ENCODE measurements around the gene MLNR. TPM values are rescaled to one million over a fixed set of nuclear protein-coding genes. Genes with fewer than 3 reads are reported as not detected.

The MLNR gene
- total RNA-seq, 1 donor from 2014 or later, result 0.18 TPM

GRCh38 chr13:49234741-49235140 is 14.6 kb downstream of the MLNR start:
- no peak for TF ChIP-seq CTCF (IDR thresholded peaks at IDR 0.05; ENCODE audit: unreplicated experiment)
- Mint-ChIP-seq H3K4me3 (no peak overlapping the region), H3K27me3 (ENCODE audit: low read depth) (peaks cover 18% of the 10 kb centered on the region), H3K9me3 (no peaks in the 10 kb centered on the region), H3K4me1 (no peaks in the 10 kb centered on the region), H3K36me3 (no peaks in the 10 kb centered on the region), H3K27ac (no peak overlapping the region)
- DNase-seq (ENCODE audit: low spot score in 2 of 2, unreplicated experiment in 2 of 2), result no peak

GRCh38 chr13:49235856-49236431 is 15.8 kb downstream of the MLNR start:
- H3K36me3 Mint-ChIP-seq, result no peaks in the 10 kb centered on the region
- no peak for DNase-seq (ENCODE audit: low spot score in 2 of 2, unreplicated experiment in 2 of 2)
- H3K27ac Mint-ChIP-seq, result no peak overlapping the region
- H3K27me3 Mint-ChIP-seq (ENCODE audit: low read depth), result peaks cover 20% of the 10 kb centered on the region
- no peaks in the 10 kb centered on the region for H3K9me3 Mint-ChIP-seq
- no peak for TF ChIP-seq CTCF (IDR thresholded peaks at IDR 0.05; ENCODE audit: unreplicated experiment)
- H3K4me1 Mint-ChIP-seq, result no peaks in the 10 kb centered on the region
- H3K4me3 Mint-ChIP-seq, result no peak overlapping the region

- Mint-ChIP-seq H3K36me3 (no peaks in the 10 kb centered on the region), H3K4me3 (no peak overlapping the region), H3K27me3 (ENCODE audit: low read depth) (peaks cover 15% of the 10 kb centered on the region), H3K27ac (no peak overlapping the region), H3K9me3 (no peaks in the 10 kb centered on the region), H3K4me1 (no peaks in the 10 kb centered on the region)
- TF ChIP-seq CTCF (IDR thresholded peaks at IDR 0.05; ENCODE audit: unreplicated experiment), result no peak
- DNase-seq (ENCODE audit: low spot score in 2 of 2, unreplicated experiment in 2 of 2), result no peak
Observed at GRCh38 chr13:49238621-49239020, 18.5 kb downstream of the MLNR start.

GRCh38 chr13:49240017-49240416 is 19.9 kb downstream of the MLNR start:
- no peak for DNase-seq (ENCODE audit: low spot score in 2 of 2, unreplicated experiment in 2 of 2)
- H3K36me3 Mint-ChIP-seq, result no peaks in the 10 kb centered on the region
- peaks cover 26% of the 10 kb centered on the region for H3K27me3 Mint-ChIP-seq (ENCODE audit: low read depth)
- no peak overlapping the region for H3K4me3 Mint-ChIP-seq
- H3K4me1 Mint-ChIP-seq, result no peaks in the 10 kb centered on the region
- H3K27ac Mint-ChIP-seq, result no peak overlapping the region
- H3K9me3 Mint-ChIP-seq, result no peaks in the 10 kb centered on the region
- TF ChIP-seq CTCF (IDR thresholded peaks at IDR 0.05; ENCODE audit: unreplicated experiment), result no peak

- no peaks in the 10 kb centered on the region for H3K36me3 Mint-ChIP-seq
- H3K27me3 Mint-ChIP-seq (ENCODE audit: low read depth), result peaks cover 32% of the 10 kb centered on the region
- no peak overlapping the region for H3K27ac Mint-ChIP-seq
- no peak for TF ChIP-seq CTCF (IDR thresholded peaks at IDR 0.05; ENCODE audit: unreplicated experiment)
- DNase-seq (ENCODE audit: low spot score in 2 of 2, unreplicated experiment in 2 of 2), result no peak
- no peaks in the 10 kb centered on the region for H3K9me3 Mint-ChIP-seq
- no peaks in the 10 kb centered on the region for H3K4me1 Mint-ChIP-seq
- no peak overlapping the region for H3K4me3 Mint-ChIP-seq
Observed at GRCh38 chr13:49241296-49241695, 21.2 kb downstream of the MLNR start.

GRCh38 chr13:49245101-49245500 is 25.0 kb downstream of the MLNR start:
- no peak for DNase-seq (ENCODE audit: low spot score in 2 of 2, unreplicated experiment in 2 of 2)
- Mint-ChIP-seq H3K36me3 (no peaks in the 10 kb centered on the region), H3K9me3 (no peaks in the 10 kb centered on the region), H3K4me3 (no peak overlapping the region), H3K27me3 (ENCODE audit: low read depth) (peaks cover 27% of the 10 kb centered on the region), H3K4me1 (peaks cover 17% of the 10 kb centered on the region), H3K27ac (no peak overlapping the region)
- no peak for TF ChIP-seq CTCF (IDR thresholded peaks at IDR 0.05; ENCODE audit: unreplicated experiment)
